Panc1 (cell line): ENCODE results near the gene ILK. TPM values are rescaled to one million over a fixed set of nuclear protein-coding genes. Genes with fewer than 3 reads are reported as not detected.

ENCODE experiments used
- ATAC-seq: fragments of 200-7000 bp; cut with Tn5 transposase; 2 replicates; pipeline ENCODE4 v1.9.1; 2020; ENCODE audit warnings: mild to moderate bottlenecking, moderate library complexity
- BruUV-seq: library from RNA; stranded (reverse); fragments of 400-500 nt; replicated peaks from 2 replicates; lab custom pipeline; 2021; lab: Mats Ljungman, UMichigan
- CTCF ChIA-PET: fragments of 300-600 bp; sonication (Branson Sonifier 250); formaldehyde crosslinking; loops from one replicate; lab custom pipeline; 2022; ENCODE audit warnings: antibody characterized with exemption; lab: Charles Lee
- POLR2A ChIA-PET: fragments of 300-600 bp; sonication (Branson Sonifier 250); formaldehyde crosslinking; loops from one replicate; lab custom pipeline; 2022; ENCODE audit warnings: antibody characterized with exemption; lab: Charles Lee
- DNase-seq: peaks from one replicate; pipeline ENCODE4 v3.0.0-alpha.2; 2010; ENCODE audit warnings: low read depth, low spot score
- H3K27ac ChIP-seq: 2 replicates; pipeline ENCODE4 v1.5.1; 2011; ENCODE audit warnings: mild to moderate bottlenecking, low read length, inconsistent platforms
- H3K27me3 ChIP-seq: fragments of 200-500 bp; sonication (Bioruptor generic); 2 replicates; pipeline ENCODE4 v1.6.0; 2014; ENCODE audit warnings: low read length, inconsistent platforms; ENCODE audit not compliant: control insufficient read depth, insufficient read depth
- H3K36me3 ChIP-seq: fragments of 200-500 bp; sonication (Bioruptor generic); 2 replicates; pipeline ENCODE4 v1.5.1; 2014; ENCODE audit warnings: inconsistent platforms, mild to moderate bottlenecking, low read length, moderate library complexity; ENCODE audit not compliant: control insufficient read depth, insufficient read depth
- H3K4me1 ChIP-seq: 2 replicates; pipeline ENCODE4 v1.5.1; 2011; ENCODE audit warnings: inconsistent platforms, mild to moderate bottlenecking, low read length, moderate library complexity; ENCODE audit not compliant: control insufficient read depth, insufficient read depth
- H3K4me3 ChIP-seq, 2 experiments: 2 replicates each; pipeline ENCODE4 v1.5.1; 2011 to 2012; ENCODE audit warnings: low read depth in 2 of 2, low read length in 2 of 2, mild to moderate bottlenecking in 2 of 2, inconsistent platforms in 1 of 2, moderate library complexity in 1 of 2
- H3K9me3 ChIP-seq: fragments of 200-500 bp; sonication (Bioruptor generic); 2 replicates; pipeline ENCODE4 v1.5.1; 2014; ENCODE audit warnings: low read depth, mild to moderate bottlenecking, inconsistent platforms, low read length, moderate library complexity; ENCODE audit not compliant: control insufficient read depth, insufficient read depth
- POLR2AphosphoS5 ChIP-seq: IDR thresholded peaks from 2 replicates; pipeline ENCODE4 v1.6.1; 2012; ENCODE audit warnings: mild to moderate bottlenecking, low read depth, low read length, moderate library complexity
- SIN3A ChIP-seq: IDR thresholded peaks from 2 replicates; pipeline ENCODE4 v1.6.1; 2012; ENCODE audit warnings: low read depth, mild to moderate bottlenecking, low read length, moderate library complexity, borderline replicate concordance; ENCODE audit not compliant: insufficient read depth
- TCF7L2 ChIP-seq: IDR thresholded peaks from 2 replicates; pipeline ENCODE4 v1.6.1; 2011; ENCODE audit warnings: mild to moderate bottlenecking, low read depth, low read length, inconsistent platforms
- in situ Hi-C: cut with HindIII; loops from 2 replicates; pipeline ENCODE4 v1.10.0; 2016; ENCODE audit warnings: low sequenced_read_pairs, low pct_unique_long_range_greater_than_20kb
- intact Hi-C: fragments of 100-400 bp; cut with micrococcal nuclease; formaldehyde crosslinking; loops from one replicate; pipeline ENCODE4 v1.10.0; 2022; ENCODE audit not compliant: unreplicated experiment
- total RNA-seq: library from RNA; stranded (reverse); gene quantifications from one replicate; pipeline ENCODE4 v1.2.1, GENCODE V29; 2021; ENCODE audit not compliant: unreplicated experiment
- TF ChIP-seq, protein P1 (sequence below): fragments of 450-650 bp; IDR thresholded peaks from 2 replicates; pipeline ENCODE4 v1.5.1; 2017; ENCODE audit warnings: mild to moderate bottlenecking
- TF ChIP-seq, protein P2 (sequence below), 2 experiments: IDR thresholded peaks; 2 replicates each; pipeline ENCODE4 v1.6.1; 2011 to 2012; ENCODE audit warnings: low read depth in 2 of 2, control low read depth in 1 of 2, low read length in 1 of 2, mild to moderate bottlenecking in 1 of 2, moderate library complexity in 1 of 2; ENCODE audit not compliant: insufficient read depth in 1 of 2

Gene ILK
- total RNA-seq, 1 experiment from 2014 or later = 204 TPM

DNA sequence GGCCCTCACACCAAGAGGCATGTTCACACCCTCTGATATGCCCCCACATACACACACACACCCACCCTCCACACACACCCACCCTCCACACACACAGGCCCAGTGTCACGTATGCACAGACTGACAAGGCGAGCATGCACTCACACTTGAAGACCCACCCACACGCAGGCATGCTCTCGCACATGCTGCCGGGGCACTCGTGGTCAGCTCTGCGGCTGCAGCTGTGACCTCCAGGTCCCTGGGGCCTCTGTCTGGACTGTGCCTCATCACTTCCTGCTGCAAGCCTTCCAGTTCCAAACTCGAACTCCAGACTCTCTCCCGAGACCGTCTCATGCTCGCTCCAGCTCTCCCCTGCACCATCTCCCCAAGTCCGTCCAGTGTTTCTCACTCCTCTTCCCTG is 42.5 kb downstream of the ILK start:
- no peaks in the 10 kb centered on the region for H3K4me1 ChIP-seq
- DNase-seq (no peak), ATAC-seq (no peak)
- no TSS peak for BruUV-seq
- no peak overlapping the region for H3K27ac ChIP-seq
- POLR2A ChIA-PET = no interaction called here
- H3K36me3 ChIP-seq = no peaks in the 10 kb centered on the region
- intact Hi-C loops (no loop called here), in situ Hi-C loops (no loop called here)
- H3K9me3 ChIP-seq = no peaks in the 10 kb centered on the region
- TF ChIP-seq SIN3A (no peak), POLR2AphosphoS5 (no peak), TCF7L2 (no peak)
- TF ChIP-seq, protein P1, sequence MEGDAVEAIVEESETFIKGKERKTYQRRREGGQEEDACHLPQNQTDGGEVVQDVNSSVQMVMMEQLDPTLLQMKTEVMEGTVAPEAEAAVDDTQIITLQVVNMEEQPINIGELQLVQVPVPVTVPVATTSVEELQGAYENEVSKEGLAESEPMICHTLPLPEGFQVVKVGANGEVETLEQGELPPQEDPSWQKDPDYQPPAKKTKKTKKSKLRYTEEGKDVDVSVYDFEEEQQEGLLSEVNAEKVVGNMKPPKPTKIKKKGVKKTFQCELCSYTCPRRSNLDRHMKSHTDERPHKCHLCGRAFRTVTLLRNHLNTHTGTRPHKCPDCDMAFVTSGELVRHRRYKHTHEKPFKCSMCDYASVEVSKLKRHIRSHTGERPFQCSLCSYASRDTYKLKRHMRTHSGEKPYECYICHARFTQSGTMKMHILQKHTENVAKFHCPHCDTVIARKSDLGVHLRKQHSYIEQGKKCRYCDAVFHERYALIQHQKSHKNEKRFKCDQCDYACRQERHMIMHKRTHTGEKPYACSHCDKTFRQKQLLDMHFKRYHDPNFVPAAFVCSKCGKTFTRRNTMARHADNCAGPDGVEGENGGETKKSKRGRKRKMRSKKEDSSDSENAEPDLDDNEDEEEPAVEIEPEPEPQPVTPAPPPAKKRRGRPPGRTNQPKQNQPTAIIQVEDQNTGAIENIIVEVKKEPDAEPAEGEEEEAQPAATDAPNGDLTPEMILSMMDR = no peak
- TF ChIP-seq, protein P2, sequence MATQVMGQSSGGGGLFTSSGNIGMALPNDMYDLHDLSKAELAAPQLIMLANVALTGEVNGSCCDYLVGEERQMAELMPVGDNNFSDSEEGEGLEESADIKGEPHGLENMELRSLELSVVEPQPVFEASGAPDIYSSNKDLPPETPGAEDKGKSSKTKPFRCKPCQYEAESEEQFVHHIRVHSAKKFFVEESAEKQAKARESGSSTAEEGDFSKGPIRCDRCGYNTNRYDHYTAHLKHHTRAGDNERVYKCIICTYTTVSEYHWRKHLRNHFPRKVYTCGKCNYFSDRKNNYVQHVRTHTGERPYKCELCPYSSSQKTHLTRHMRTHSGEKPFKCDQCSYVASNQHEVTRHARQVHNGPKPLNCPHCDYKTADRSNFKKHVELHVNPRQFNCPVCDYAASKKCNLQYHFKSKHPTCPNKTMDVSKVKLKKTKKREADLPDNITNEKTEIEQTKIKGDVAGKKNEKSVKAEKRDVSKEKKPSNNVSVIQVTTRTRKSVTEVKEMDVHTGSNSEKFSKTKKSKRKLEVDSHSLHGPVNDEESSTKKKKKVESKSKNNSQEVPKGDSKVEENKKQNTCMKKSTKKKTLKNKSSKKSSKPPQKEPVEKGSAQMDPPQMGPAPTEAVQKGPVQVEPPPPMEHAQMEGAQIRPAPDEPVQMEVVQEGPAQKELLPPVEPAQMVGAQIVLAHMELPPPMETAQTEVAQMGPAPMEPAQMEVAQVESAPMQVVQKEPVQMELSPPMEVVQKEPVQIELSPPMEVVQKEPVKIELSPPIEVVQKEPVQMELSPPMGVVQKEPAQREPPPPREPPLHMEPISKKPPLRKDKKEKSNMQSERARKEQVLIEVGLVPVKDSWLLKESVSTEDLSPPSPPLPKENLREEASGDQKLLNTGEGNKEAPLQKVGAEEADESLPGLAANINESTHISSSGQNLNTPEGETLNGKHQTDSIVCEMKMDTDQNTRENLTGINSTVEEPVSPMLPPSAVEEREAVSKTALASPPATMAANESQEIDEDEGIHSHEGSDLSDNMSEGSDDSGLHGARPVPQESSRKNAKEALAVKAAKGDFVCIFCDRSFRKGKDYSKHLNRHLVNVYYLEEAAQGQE (IDR thresholded peaks at IDR 0.05; ENCODE audit: insufficient read depth in 1 of 2, low read depth in 2 of 2, low read length in 1 of 2) = no peak
- H3K4me3 ChIP-seq = no peak overlapping the region
- CTCF ChIA-PET = no interaction called here
- H3K27me3 ChIP-seq = peaks cover 32% of the 10 kb centered on the region

DNA sequence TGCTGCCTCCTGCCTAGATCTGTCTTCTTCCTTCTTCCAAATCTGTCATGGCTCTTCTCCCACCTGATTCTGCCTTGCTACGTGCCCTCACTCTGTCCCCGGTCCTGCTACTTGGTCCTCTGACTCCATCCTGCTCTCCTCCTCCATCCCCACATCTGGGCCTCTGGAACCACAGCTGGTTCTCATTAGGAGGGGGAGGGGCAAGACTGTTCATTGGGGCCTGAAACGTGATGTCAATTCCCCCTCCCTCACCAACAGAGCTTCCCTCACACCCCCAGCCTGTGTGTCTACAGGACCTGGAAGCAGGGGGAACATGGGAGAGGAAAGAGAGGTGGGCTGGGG is 43.0 kb downstream of the ILK start:
- H3K27me3 ChIP-seq = peaks cover 37% of the 10 kb centered on the region
- no peaks in the 10 kb centered on the region for H3K36me3 ChIP-seq
- POLR2A ChIA-PET = no interaction called here
- H3K27ac ChIP-seq = no peak overlapping the region
- in situ Hi-C loops (no loop called here), intact Hi-C loops (no loop called here)
- H3K4me1 ChIP-seq = no peaks in the 10 kb centered on the region
- DNase-seq (no peak), ATAC-seq (no peak)
- H3K4me3 ChIP-seq = no peak overlapping the region
- TF ChIP-seq TCF7L2 (no peak), SIN3A (no peak)
- TF ChIP-seq, protein P2 (IDR thresholded peaks at IDR 0.05; ENCODE audit: insufficient read depth in 1 of 2, low read depth in 2 of 2, low read length in 1 of 2) = no peak
- TF ChIP-seq, protein P1 = no peak
- no peaks in the 10 kb centered on the region for H3K9me3 ChIP-seq
- BruUV-seq = no TSS peak
- CTCF ChIA-PET = no interaction called here
